Neural progenitor cell (in vitro differentiated cells): ENCODE results near the gene MYCL. TPM values are rescaled to one million over a fixed set of nuclear protein-coding genes. Genes with fewer than 3 reads are reported as not detected.

Experiments
- DNase-seq: peaks from one replicate; pipeline ENCODE4 v3.0.0-alpha.2; 2016; ENCODE audit warnings: low spot score
- H2AFZ ChIP-seq: fragments of 200-600 bp; sonication (generic); replicated peaks from 2 replicates; pipeline ENCODE4 v1.6.1; 2016; ENCODE audit warnings: antibody characterized with exemption
- H3F3A ChIP-seq: fragments of 200-600 bp; sonication (generic); 2 replicates; pipeline ENCODE4 v1.6.1; 2016; ENCODE audit warnings: antibody characterized with exemption, low read depth
- H3K27ac ChIP-seq: fragments of 200-600 bp; sonication (generic); 2 replicates; pipeline ENCODE4 v1.5.1; 2016; ENCODE audit warnings: mild to moderate bottlenecking
- H3K27me3 ChIP-seq: fragments of 200-600 bp; sonication (generic); 2 replicates; pipeline ENCODE4 v1.6.1; 2016; ENCODE audit warnings: mild to moderate bottlenecking, moderate library complexity
- H3K36me3 ChIP-seq: fragments of 200-600 bp; sonication (generic); 2 replicates; pipeline ENCODE4 v1.5.1; 2016
- H3K4me1 ChIP-seq: fragments of 200-600 bp; sonication (generic); 2 replicates; pipeline ENCODE4 v1.6.1; 2016; ENCODE audit warnings: mixed run types
- H3K4me2 ChIP-seq: fragments of 200-600 bp; sonication (generic); 2 replicates; pipeline ENCODE4 v1.6.1; 2016
- H3K4me3 ChIP-seq: fragments of 200-600 bp; sonication (generic); 2 replicates; pipeline ENCODE4 v1.5.1; 2016
- H3K79me2 ChIP-seq: fragments of 200-600 bp; sonication (generic); 2 replicates; pipeline ENCODE4 v1.6.1; 2016; ENCODE audit warnings: low read depth
- H3K9ac ChIP-seq: fragments of 200-600 bp; sonication (generic); 2 replicates; pipeline ENCODE4 v1.6.1; 2016
- H3K9me3 ChIP-seq: fragments of 200-600 bp; sonication (generic); 2 replicates; pipeline ENCODE4 v1.5.1; 2016; ENCODE audit warnings: low read depth
- H4K20me1 ChIP-seq: fragments of 200-600 bp; sonication (generic); 2 replicates; pipeline ENCODE4 v1.6.1; 2016; ENCODE audit warnings: low read depth
- H3K27ac Mint-ChIP-seq: 3 replicates; pipeline ENCODE4 v1.8.0; 2021; ENCODE audit warnings: mixed read lengths
- H3K27me3 Mint-ChIP-seq: 2 replicates; pipeline ENCODE4 v1.8.0; 2022; ENCODE audit warnings: low read depth, mild to moderate bottlenecking, inconsistent platforms, moderate library complexity, mixed read lengths; ENCODE audit not compliant: insufficient read depth
- H3K36me3 Mint-ChIP-seq: 3 replicates; pipeline ENCODE4 v1.8.0; 2021; ENCODE audit warnings: mixed read lengths
- H3K4me1 Mint-ChIP-seq: 3 replicates; pipeline ENCODE4 v1.8.0; 2021; ENCODE audit warnings: mixed read lengths
- H3K4me3 Mint-ChIP-seq: 3 replicates; pipeline ENCODE4 v1.8.0; 2021; ENCODE audit warnings: mild to moderate bottlenecking, moderate library complexity, mixed read lengths
- H3K9me3 Mint-ChIP-seq: 3 replicates; pipeline ENCODE4 v1.8.0; 2020; ENCODE audit warnings: mixed read lengths
- EZH2 ChIP-seq: fragments of 200-600 bp; sonication (generic); IDR thresholded peaks from 2 replicates; pipeline ENCODE4 v1.6.1; 2017; ENCODE audit warnings: antibody characterized with exemption, mild to moderate bottlenecking, moderate library complexity
- EZH2phosphoT487 ChIP-seq: fragments of 200-600 bp; sonication (generic); IDR thresholded peaks from 2 replicates; pipeline ENCODE4 v1.6.1; 2017; ENCODE audit warnings: antibody characterized with exemption
- total RNA-seq: library from RNA; depleted of rRNA; stranded (reverse); fragments of >200 nt; gene quantifications from 2 replicates; pipeline ENCODE4 v1.2.3, GENCODE V29; 2015; ENCODE audit warnings: low replicate concordance
- TF ChIP-seq, protein P1 (sequence below): fragments of 200-600 bp; sonication (generic); IDR thresholded peaks from 2 replicates; pipeline ENCODE4 v1.5.1; 2017; ENCODE audit warnings: antibody characterized with exemption, mild to moderate bottlenecking

Gene MYCL
- total RNA-seq, 1 donor from 2014 or later = 21.8 TPM

DNA sequence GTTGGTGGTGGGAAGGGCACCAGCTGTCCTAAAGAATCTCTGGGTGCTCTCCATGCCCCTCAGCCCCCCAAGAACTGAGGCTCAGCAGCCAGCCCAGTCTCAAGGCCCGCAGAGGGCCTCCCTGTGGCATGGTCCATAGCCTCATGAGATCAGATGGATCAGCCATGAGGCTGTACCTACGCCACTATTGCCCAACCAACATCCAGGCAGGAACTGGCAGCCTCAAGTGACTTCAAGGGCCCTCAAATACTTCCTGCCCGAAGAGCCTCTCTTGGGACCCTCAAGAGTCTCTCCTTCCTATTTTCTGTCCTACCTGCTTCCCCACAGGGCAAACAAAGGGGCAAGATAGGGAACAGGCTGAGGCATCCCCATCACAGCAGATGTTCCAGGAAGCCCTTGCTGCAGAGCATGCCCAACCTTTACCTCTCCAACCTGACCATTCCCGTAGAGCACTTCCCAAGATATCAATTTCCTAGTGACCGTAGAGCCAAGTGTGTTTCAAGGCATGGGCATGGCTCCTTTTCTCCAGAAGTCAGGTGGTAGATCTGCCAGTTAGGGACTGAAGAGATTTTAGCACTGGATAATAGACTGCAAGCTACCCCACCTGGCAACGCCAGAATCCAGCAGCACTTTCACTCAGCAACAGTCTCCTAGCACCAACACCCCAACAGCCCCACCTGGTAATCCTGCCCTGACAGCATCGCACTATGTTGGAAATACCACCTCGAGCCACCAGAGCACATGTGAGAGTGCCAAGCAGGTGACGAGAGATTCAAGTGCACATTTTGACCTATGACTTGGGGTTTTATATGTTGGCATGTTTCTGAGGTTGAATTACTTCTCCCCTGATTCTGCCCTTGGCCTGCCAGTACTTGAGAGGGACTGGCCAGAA, 39.5 kb upstream of the MYCL start:
- H3K4me3 ChIP-seq = no peak overlapping the region
- Mint-ChIP-seq H3K27ac (peak overlapping the region; percentile 63), H3K36me3 (no peaks in the 10 kb centered on the region), H3K4me1 (no peaks in the 10 kb centered on the region), H3K27me3 (peaks cover 3% of the 10 kb centered on the region), H3K4me3 (no peak overlapping the region), H3K9me3 (peaks cover 4% of the 10 kb centered on the region)
- no peaks in the 10 kb centered on the region for H4K20me1 ChIP-seq
- DNase-seq = no peak
- H2AFZ ChIP-seq = no peak overlapping the region
- H3K27ac ChIP-seq = no peak overlapping the region
- no peak overlapping the region for H3K4me2 ChIP-seq
- no peaks in the 10 kb centered on the region for H3K4me1 ChIP-seq
- no peak for TF ChIP-seq EZH2
- no peak for TF ChIP-seq EZH2phosphoT487
- TF ChIP-seq, protein P1, sequence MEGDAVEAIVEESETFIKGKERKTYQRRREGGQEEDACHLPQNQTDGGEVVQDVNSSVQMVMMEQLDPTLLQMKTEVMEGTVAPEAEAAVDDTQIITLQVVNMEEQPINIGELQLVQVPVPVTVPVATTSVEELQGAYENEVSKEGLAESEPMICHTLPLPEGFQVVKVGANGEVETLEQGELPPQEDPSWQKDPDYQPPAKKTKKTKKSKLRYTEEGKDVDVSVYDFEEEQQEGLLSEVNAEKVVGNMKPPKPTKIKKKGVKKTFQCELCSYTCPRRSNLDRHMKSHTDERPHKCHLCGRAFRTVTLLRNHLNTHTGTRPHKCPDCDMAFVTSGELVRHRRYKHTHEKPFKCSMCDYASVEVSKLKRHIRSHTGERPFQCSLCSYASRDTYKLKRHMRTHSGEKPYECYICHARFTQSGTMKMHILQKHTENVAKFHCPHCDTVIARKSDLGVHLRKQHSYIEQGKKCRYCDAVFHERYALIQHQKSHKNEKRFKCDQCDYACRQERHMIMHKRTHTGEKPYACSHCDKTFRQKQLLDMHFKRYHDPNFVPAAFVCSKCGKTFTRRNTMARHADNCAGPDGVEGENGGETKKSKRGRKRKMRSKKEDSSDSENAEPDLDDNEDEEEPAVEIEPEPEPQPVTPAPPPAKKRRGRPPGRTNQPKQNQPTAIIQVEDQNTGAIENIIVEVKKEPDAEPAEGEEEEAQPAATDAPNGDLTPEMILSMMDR = no peak
- no peaks in the 10 kb centered on the region for H3K79me2 ChIP-seq
- no peaks in the 10 kb centered on the region for H3K9me3 ChIP-seq
- H3K36me3 ChIP-seq = no peaks in the 10 kb centered on the region
- H3F3A ChIP-seq = no peaks in the 10 kb centered on the region
- H3K27me3 ChIP-seq = no peaks in the 10 kb centered on the region
- H3K9ac ChIP-seq = no peak overlapping the region

DNA sequence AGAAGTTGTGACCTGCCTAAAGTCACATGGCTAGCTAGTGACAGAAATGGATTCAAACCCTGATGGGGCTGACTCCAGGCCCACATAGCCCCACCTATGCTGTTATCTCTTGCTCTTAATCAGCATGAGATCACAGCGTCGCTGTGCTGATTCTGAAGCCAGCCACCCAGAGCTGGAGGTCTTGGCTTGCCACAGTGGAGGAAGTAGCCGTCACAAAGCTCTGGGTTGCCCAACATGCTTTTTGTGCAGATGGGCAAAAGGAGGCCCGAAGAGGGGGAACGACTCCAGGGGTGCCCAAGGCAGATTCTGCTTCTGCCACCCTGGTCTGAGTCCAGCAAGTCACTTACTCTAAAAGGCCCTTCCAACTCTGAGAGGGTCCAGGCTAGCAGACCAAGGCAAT, 38.5 kb upstream of the MYCL start:
- H3K79me2 ChIP-seq = no peaks in the 10 kb centered on the region
- peaks cover 3% of the 10 kb centered on the region for H3K27me3 Mint-ChIP-seq
- no peaks in the 10 kb centered on the region for H3K9me3 ChIP-seq
- no peak overlapping the region for H3K27ac ChIP-seq
- TF ChIP-seq EZH2phosphoT487 (no peak), EZH2 (no peak)
- TF ChIP-seq, protein P1 = no peak
- H3K4me3 Mint-ChIP-seq = no peak overlapping the region
- H3K27me3 ChIP-seq = no peaks in the 10 kb centered on the region
- no peak overlapping the region for H3K27ac Mint-ChIP-seq
- H4K20me1 ChIP-seq = no peaks in the 10 kb centered on the region
- DNase-seq = no peak
- H3F3A ChIP-seq = no peaks in the 10 kb centered on the region
- H2AFZ ChIP-seq = no peak overlapping the region
- no peaks in the 10 kb centered on the region for H3K36me3 ChIP-seq
- H3K4me3 ChIP-seq = no peak overlapping the region
- H3K4me1 Mint-ChIP-seq = no peaks in the 10 kb centered on the region
- no peak overlapping the region for H3K9ac ChIP-seq
- H3K4me2 ChIP-seq = no peak overlapping the region
- no peaks in the 10 kb centered on the region for H3K36me3 Mint-ChIP-seq
- H3K4me1 ChIP-seq = no peaks in the 10 kb centered on the region
- peaks cover 4% of the 10 kb centered on the region for H3K9me3 Mint-ChIP-seq

DNA sequence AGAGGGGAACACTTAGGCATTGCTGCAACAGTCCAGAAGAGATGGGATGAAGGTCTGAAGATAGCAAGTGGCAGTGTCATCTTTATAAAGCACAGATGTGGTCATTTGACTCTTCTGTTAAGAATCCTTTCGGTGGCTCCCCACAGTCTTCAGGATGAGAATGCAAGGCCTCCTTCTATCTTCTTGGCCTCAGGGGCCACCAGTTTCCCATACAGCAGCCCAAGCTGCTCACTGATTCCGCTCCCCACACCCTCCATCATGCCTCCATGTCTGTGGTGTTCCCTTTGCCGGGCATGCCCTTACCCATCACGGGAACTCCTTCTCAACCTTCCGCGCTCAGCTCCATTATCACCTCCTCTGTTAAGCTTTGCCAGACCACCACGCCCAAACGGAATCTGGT, 37.1 kb upstream of the MYCL start:
- no peaks in the 10 kb centered on the region for H3K4me1 Mint-ChIP-seq
- Histone ChIP-seq H3K36me3 (no peaks in the 10 kb centered on the region), H3K4me2 (no peak overlapping the region), H4K20me1 (no peaks in the 10 kb centered on the region), H3K4me1 (no peaks in the 10 kb centered on the region), H3K27ac (no peak overlapping the region), H3K27me3 (no peaks in the 10 kb centered on the region), H3K9ac (no peak overlapping the region), H3K79me2 (no peaks in the 10 kb centered on the region), H3F3A (no peaks in the 10 kb centered on the region), H3K9me3 (no peaks in the 10 kb centered on the region), H2AFZ (no peak overlapping the region), H3K4me3 (no peak overlapping the region)
- H3K27me3 Mint-ChIP-seq = peaks cover 3% of the 10 kb centered on the region
- H3K27ac Mint-ChIP-seq = peak overlapping the region; percentile 58
- H3K36me3 Mint-ChIP-seq = no peaks in the 10 kb centered on the region
- peaks cover 6% of the 10 kb centered on the region for H3K9me3 Mint-ChIP-seq
- TF ChIP-seq EZH2 (no peak), EZH2phosphoT487 (no peak)
- TF ChIP-seq, protein P1 = no peak
- DNase-seq = no peak
- no peak overlapping the region for H3K4me3 Mint-ChIP-seq
